ENCODE results near the gene MBP.

MBP gene

GRCh38 chr18:77082316-77082955 is 50.1 kb downstream of the MBP start:
- no peak for DNase-seq (ENCODE audit: low read depth)

DNA sequence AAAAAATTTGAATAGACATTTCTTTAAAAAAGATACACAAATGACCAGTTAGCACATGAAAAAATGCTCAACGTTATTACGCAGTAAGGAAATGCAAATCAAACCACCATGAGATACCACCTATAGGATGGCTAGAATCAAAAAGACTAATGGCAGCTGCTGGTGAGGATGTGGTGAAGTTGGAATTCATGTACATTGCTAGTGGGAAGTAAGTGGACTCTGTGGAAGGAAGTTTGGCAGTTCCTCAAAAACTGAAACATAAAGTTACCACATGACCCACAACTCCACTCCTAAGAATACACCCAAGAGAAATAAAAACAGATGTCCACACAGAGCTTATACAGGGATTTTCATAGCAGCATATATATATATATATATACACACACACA is 51.2 kb downstream of the MBP start:
- peak; percentile 90 for DNase-seq (ENCODE audit: low read depth)

DNA sequence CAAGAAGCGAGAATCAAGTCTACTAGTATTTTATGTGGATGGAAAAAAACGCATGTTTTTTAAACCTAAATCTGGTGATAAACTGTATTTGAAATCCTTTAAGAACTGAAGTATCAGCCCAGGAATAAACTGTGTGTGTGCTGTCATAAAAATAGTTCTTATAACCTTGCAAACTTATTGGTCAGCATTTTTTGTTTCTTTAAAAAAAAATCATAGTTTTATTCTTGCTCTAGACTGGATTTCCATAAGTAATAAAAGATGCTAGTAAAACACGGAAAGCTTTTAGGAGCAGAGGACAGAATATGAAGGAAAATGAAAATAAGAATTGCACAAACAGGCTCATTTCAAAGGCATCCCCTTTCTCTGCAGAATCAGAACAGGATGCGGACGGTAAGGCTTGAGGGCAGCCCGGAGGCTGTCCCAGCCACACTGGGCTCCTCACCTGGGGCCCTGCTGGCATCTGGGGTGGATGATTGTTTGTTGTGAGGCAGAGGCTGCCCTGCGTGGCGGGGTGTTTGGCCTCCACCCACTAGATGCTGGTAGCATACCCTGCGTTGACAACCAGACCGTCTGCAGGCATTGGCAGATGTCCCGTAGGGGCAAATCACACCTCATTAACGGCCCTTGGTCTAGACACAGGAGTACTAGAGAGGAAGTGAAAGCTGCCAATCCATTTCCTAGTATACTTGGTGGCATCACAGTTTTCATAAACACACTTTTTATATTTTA is 52.5 kb downstream of the MBP start:
- no peak for DNase-seq (ENCODE audit: low read depth)

DNA sequence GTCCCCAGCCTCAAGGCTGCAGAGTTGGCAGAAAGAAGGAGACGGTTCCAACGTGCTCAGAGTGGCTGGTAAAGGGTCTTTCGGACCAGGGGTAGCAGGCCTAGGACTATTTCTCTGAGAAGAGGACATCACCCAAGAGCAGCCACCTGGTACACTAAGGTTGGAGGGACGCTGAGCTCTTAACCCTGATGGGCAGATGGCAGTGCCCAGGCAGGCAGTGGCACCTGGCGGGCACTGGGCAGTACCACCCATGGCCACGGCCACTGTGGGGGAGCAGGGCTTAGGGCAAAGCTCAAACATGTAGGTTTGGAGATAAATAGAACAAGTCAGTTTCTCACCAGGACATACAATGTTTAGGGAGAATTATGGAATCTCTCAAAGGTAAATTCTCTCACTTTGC is 53.5 kb downstream of the MBP start:
- no peak for DNase-seq (ENCODE audit: low read depth)

DNA sequence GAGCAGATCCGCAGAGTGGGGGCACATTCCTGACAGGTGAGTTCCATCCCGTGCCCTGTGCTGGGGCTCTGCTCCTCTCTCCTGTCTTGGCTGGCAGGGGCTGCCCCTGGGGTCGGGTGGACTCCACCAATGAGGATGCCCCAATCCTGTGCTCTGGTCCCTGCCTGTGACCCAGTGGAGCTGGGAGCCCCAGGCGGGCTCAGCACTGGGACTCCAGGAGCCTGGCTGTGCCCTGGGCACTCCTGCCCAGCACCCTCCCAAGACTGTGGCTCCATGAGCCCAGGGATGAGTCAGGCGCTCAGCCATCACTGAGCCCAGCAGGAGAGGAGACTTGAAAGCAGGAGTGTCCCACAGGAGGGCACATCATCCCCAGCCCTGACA is 53.9 kb downstream of the MBP start:
- peak; percentile 47 for DNase-seq (ENCODE audit: low read depth)

- DNase-seq (ENCODE audit: low read depth), result peak; percentile 65
These were observed 54.5 kb downstream of the MBP start for GRCh38 chr18:77077941-77078689.

- DNase-seq (ENCODE audit: low read depth), result no peak
These were observed 55.2 kb downstream of the MBP start for GRCh38 chr18:77077401-77077800.

- no peak for DNase-seq (ENCODE audit: low read depth)
These were observed 56.5 kb downstream of the MBP start for GRCh38 chr18:77076111-77076510.

DNA sequence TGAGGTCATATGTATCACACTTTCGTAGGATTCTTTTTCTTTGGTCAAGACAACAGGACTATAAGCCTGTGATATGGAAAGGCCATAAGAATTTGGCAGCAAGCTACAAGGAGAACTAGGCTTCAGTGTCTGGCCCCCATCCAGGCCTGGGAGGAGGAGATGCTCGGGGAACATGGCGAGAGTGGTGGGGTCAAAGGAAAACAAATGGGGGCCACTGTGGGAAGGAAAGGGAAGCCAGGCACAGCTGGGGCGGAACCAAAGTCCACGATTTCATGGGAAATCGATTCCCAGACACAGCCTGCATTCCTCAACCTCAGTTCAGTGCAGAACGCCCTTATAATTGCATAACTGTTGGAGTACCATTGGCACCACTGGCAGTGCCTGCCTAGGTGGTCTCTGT is 58.2 kb downstream of the MBP start:
- DNase-seq (ENCODE audit: low read depth), result no peak

DNA sequence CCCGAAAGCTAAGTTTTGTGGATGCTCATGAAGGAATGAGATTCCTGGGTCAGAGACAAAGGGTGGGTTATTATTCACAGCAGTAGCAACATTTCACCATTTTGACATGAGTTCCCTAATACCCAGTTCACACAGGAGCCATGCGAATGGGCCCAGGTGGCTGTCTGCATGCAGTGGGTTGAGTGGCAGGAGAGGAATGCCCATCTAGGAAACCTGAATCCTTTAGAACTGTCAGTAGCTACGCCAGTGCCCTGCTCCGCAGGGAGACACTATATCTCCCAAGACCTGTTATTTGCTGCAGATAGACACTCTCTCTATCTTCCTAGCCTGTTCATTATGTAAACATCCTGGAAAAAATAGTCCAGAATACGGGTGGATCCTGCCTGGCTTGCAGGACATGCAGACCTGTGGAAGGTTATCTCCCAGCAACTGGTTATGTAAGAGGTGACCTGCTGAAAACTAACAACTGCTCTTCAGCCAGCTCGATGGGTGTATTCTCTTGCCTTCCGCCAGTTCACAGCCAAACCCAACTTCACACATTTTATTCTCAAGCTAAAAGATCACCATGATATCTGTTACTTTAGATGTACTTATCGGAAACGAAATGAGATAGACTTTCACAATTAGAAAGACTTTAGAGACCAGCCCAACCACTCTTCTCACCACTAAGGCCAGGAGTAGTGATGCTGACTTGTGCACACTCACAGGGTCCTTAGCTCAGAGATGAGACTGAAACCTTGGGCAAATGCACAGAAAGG is 59.1 kb downstream of the MBP start:
- DNase-seq (ENCODE audit: low read depth), result no peak

GRCh38 chr18:77072566-77072965 is 60.0 kb downstream of the MBP start:
- no peak for DNase-seq (ENCODE audit: low read depth)

DNA sequence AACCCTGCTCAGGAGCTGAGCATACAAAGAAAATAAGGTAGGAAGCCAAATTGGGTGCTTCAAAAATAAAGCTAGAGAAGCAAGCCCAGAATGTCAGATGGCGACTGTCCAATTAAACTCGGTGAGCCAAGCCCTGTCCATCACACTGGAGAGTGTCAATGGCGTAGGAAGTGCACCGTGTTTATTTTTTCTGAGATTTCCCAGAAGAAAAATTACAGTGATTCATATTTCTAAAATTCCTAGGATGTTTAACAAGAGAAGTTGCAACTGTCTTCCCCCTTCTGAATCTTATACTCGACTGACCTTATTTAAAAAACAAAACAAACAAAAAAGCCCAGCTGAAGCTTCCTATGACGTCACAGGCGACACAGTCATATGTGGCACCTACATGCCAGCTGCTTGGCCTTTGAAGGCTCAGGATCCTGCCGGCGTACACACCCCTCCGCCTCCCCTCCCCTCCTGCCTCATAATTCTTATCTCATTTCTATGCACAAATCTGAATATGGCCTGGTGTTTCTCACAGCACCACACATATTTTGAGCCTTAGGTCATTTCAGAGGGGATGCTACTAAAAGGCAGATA is 60.8 kb downstream of the MBP start:
- DNase-seq (ENCODE audit: low read depth), result peak; percentile 98

DNA sequence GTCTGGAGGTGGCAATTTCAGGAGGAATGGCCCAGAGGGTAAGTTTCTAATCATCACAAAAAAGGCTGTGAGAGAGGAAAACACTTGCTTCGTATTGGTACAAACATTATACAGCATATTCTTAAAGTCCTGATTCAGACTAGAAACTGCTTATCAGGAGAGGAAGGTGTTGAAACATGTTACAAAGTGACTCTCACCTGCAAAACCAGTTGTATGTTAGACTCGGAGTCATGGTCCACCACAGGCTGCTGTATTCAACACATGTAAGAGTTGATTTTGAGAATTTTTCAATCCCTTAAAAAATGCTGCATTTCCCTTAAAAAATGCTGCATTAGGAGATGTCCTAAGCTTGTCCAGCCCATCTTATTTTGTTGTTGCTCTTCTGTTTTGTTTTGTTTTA is 61.5 kb downstream of the MBP start:
- DNase-seq (ENCODE audit: low read depth), result no peak

DNA sequence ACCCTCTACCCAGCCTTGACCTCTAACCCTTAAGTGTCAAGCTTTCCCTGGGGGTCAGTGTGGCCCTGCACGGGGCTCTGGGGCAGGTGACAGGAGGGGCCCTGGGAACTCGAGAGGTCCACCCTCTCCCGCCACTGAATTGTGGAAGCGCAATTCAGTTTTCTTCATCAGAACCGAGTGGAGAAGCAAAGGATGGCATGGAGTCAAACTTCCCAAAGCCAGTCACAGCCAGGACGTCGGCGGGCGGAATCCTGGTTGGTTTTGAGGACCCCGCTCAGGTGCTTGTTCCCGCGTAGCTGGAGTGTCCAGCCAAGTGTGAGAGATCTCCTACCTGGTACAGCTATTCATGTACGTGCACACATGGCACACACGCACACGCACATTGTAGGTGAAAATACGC is 62.0 kb downstream of the MBP start:
- no peak for DNase-seq (ENCODE audit: low read depth)

DNA sequence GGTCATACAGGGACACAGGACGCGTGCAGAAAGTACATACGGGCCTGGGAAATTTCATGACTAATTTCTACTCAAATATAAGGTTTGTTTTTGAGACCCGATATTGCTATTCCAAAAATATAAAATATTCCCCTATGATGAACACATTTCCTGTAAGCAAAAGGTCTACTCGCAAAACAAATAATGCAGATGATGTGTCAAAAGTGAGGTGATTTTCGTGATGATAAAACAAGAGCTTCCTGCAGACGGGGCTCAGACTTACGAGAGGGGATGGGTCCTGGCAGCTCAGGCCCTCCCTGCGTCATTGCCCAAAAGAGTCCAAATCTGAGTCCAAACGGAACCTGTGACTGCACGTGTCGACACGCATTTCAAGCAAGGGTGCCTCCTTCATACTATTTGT is 62.7 kb downstream of the MBP start:
- DNase-seq (ENCODE audit: low read depth), result no peak

DNA sequence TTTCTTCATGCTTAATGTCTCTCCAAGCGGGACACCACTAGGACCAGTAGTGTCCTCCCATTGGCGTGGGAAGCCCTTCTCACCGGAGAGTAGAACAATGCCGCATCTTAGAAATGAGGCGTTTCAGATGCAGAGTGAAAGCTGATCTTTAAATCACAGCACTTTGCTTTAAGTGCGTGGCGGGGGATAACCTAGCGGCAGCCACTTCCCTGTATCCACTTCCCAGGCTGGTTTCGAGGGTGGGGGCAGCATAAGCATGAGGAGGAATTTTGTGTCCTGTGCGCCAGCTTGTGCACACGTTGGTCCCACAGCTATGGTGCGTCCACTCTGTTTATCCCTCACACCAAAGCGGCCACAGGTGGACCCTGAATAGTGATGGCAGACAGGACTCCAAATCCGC is 63.1 kb downstream of the MBP start:
- DNase-seq (ENCODE audit: low read depth), result no peak

- DNase-seq (ENCODE audit: low read depth), result peak; percentile 73
These were observed 64.0 kb downstream of the MBP start for GRCh38 chr18:77068321-77069312.

GRCh38 chr18:77067291-77068061 is 65.1 kb downstream of the MBP start:
- peak; percentile 91 for DNase-seq (ENCODE audit: low read depth)

DNA sequence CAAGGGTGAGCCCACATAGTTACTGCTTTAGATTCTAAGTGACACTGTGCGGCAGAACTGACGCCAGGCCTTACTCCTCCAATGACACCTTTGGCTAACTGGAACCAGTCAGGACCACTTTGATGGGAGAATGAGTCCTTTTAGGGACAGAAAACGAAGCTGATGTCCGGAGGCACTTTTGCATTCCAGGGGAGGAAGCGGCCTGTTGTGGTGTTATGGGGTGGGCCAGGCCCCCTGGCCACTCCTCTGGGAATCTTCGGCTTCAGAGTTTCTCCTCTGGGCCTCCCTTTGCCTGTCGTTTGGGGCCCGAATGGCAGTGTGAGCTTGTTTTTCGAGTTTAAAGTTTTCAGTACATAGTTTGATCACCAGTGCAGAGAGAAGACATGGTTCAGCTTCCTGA is 65.9 kb downstream of the MBP start:
- DNase-seq (ENCODE audit: low read depth), result no peak

GRCh38 chr18:77066101-77066500 is 66.5 kb downstream of the MBP start:
- no peak for DNase-seq (ENCODE audit: low read depth)

Measured in EH (cell line).